H1 (cell line): ENCODE data around the gene ERICH2.

ENCODE experiments used
- BCL11A ChIP-seq, 2 experiments: IDR thresholded peaks; one replicate each; pipeline ENCODE4 v1.6.1; 2011; ENCODE audit warnings: low read depth in 2 of 2, low read length in 2 of 2, mild to moderate bottlenecking in 2 of 2
- EP300 ChIP-seq, 2 experiments: IDR thresholded peaks; 1 replicate in 1 of 2; 2 replicates in 1 of 2; pipeline ENCODE4 v1.6.1; 2011 to 2012; ENCODE audit warnings: low read depth in 2 of 2, low read length in 2 of 2, mild to moderate bottlenecking in 2 of 2, borderline replicate concordance in 1 of 2, inconsistent platforms in 1 of 2, moderate library complexity in 1 of 2
- EZH2 ChIP-seq: fragments of 200-600 bp; sonication (generic); IDR thresholded peaks from 2 replicates; pipeline ENCODE4 v1.7.1; 2012; ENCODE audit warnings: low read depth, mild to moderate bottlenecking, moderate library complexity, low read length, inconsistent platforms; ENCODE audit not compliant: severe bottlenecking
- JUND ChIP-seq: IDR thresholded peaks from 2 replicates; pipeline ENCODE4 v1.6.1; 2011; ENCODE audit warnings: mild to moderate bottlenecking, improper control_type of control experiment, low read length
- POLR2A ChIP-seq, 2 experiments: IDR thresholded peaks; 1 replicate in 1 of 2; 2 replicates in 1 of 2; pipeline ENCODE4 v1.6.1; 2011; ENCODE audit warnings: low read depth in 2 of 2, low read length in 2 of 2, mild to moderate bottlenecking in 2 of 2; ENCODE audit errors: control extremely low read depth in 1 of 2
- POLR2AphosphoS5 ChIP-seq: IDR thresholded peaks from 2 replicates; pipeline ENCODE4 v1.6.1; 2011; ENCODE audit warnings: low read depth, low read length
- RAD21 ChIP-seq, 2 experiments: IDR thresholded peaks in 1 of 2; conservative IDR thresholded peaks in 1 of 2; 2 replicates each; pipeline ENCODE4 v1.6.1; 2011; ENCODE audit warnings: low read depth in 2 of 2, low read length in 2 of 2, improper control_type of control experiment in 1 of 2, inconsistent platforms in 1 of 2, mild to moderate bottlenecking in 1 of 2, moderate library complexity in 1 of 2
- RXRA ChIP-seq: IDR thresholded peaks from 2 replicates; pipeline ENCODE4 v1.6.1; 2011; ENCODE audit warnings: low read depth, mild to moderate bottlenecking, low read length, moderate library complexity; ENCODE audit not compliant: insufficient read depth
- SP1 ChIP-seq: IDR thresholded peaks from 2 replicates; pipeline ENCODE4 v1.6.1; 2011; ENCODE audit warnings: low read depth, low read length
- SP4 ChIP-seq: IDR thresholded peaks from 2 replicates; pipeline ENCODE4 v1.6.1; 2012; ENCODE audit warnings: low read length, inconsistent platforms
- USF2 ChIP-seq: IDR thresholded peaks from 2 replicates; pipeline ENCODE4 v1.6.1; 2011; ENCODE audit warnings: low read length, improper control_type of control experiment
- YY1 ChIP-seq: IDR thresholded peaks from 2 replicates; pipeline ENCODE4 v1.6.1; 2011; ENCODE audit warnings: low read depth, mild to moderate bottlenecking, low read length
- TF ChIP-seq, protein P1 (sequence below), 3 experiments: IDR thresholded peaks; 1 replicate in 2 of 3; 2 replicates in 1 of 3; pipeline versions ENCODE4 v1.5.1 to v1.6.1; 2011; ENCODE audit warnings: low read length in 3 of 3, mild to moderate bottlenecking in 3 of 3, inconsistent platforms in 2 of 3, low read depth in 1 of 3, moderate library complexity in 1 of 3; ENCODE audit not compliant: insufficient read depth in 1 of 3; ENCODE audit errors: control extremely low read depth in 1 of 3

GRCh38 chr2:170822290-170823087 is 52.3 kb downstream of the ERICH2 start:
- TF ChIP-seq POLR2A (IDR thresholded peaks at IDR 0.05; ENCODE audit: control extremely low read depth in 1 of 2, low read depth in 2 of 2, low read length in 2 of 2) (no peak), SP4 (no peak), RXRA (no peak), YY1 (no peak), SP1 (no peak), EZH2 (peak; percentile 91), BCL11A (IDR thresholded peaks at IDR 0.05; ENCODE audit: low read depth in 2 of 2, low read length in 2 of 2) (no peak), USF2 (no peak), EP300 (IDR thresholded peaks at IDR 0.05; ENCODE audit: borderline replicate concordance in 1 of 2, low read depth in 2 of 2, low read length in 2 of 2) (no peak), RAD21 (IDR thresholded peaks at IDR 0.05 in 1 of 2, conservative IDR thresholded peaks at IDR 0.05 in 1 of 2; ENCODE audit: low read depth in 2 of 2, low read length in 2 of 2) (peak; percentile 39 to 63; a peak in 3 of 4 replicates), POLR2AphosphoS5 (no peak), JUND (no peak)
- TF ChIP-seq, protein P1, sequence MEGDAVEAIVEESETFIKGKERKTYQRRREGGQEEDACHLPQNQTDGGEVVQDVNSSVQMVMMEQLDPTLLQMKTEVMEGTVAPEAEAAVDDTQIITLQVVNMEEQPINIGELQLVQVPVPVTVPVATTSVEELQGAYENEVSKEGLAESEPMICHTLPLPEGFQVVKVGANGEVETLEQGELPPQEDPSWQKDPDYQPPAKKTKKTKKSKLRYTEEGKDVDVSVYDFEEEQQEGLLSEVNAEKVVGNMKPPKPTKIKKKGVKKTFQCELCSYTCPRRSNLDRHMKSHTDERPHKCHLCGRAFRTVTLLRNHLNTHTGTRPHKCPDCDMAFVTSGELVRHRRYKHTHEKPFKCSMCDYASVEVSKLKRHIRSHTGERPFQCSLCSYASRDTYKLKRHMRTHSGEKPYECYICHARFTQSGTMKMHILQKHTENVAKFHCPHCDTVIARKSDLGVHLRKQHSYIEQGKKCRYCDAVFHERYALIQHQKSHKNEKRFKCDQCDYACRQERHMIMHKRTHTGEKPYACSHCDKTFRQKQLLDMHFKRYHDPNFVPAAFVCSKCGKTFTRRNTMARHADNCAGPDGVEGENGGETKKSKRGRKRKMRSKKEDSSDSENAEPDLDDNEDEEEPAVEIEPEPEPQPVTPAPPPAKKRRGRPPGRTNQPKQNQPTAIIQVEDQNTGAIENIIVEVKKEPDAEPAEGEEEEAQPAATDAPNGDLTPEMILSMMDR (IDR thresholded peaks at IDR 0.05; ENCODE audit: control extremely low read depth in 1 of 3, insufficient read depth in 1 of 3, low read depth in 1 of 3, low read length in 3 of 3), result peak in 2 of 3 experiments; percentile 49 to 58; a peak in 3 of 4 replicates
